ES-I3 (cell line): ENCODE data around the gene DUSP6.

Experiments used
- H3K36me3 ChIP-seq: 2 replicates; pipeline ENCODE4 v1.6.1; 2013; ENCODE audit warnings: mild to moderate bottlenecking, low read length, control low read depth, moderate library complexity; ENCODE audit not compliant: insufficient read depth
- H3K4me1 ChIP-seq: 2 replicates; pipeline ENCODE4 v1.6.1; 2013; ENCODE audit warnings: mild to moderate bottlenecking, control low read depth, low read length; ENCODE audit not compliant: insufficient read depth
- H3K9ac ChIP-seq: 2 replicates; pipeline ENCODE4 v1.6.1; 2013; ENCODE audit warnings: low read depth, mild to moderate bottlenecking, low read length, moderate library complexity
- H3K9me3 ChIP-seq: 2 replicates; pipeline ENCODE4 v1.6.1; 2013; ENCODE audit warnings: mild to moderate bottlenecking, low read length, moderate library complexity; ENCODE audit not compliant: control insufficient read depth, insufficient read depth

Gene DUSP6, protein sequence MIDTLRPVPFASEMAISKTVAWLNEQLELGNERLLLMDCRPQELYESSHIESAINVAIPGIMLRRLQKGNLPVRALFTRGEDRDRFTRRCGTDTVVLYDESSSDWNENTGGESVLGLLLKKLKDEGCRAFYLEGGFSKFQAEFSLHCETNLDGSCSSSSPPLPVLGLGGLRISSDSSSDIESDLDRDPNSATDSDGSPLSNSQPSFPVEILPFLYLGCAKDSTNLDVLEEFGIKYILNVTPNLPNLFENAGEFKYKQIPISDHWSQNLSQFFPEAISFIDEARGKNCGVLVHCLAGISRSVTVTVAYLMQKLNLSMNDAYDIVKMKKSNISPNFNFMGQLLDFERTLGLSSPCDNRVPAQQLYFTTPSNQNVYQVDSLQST

GRCh38 chr12:89352492-89353187 is at the start of gene DUSP6:
Gene DUSP6, minus strand, starts transcription at chr12:89352501. Its CDS starts 462 bp downstream, at chr12:89352039.
- H3K4me1 ChIP-seq = peaks cover 32% of the 10 kb centered on the region
- peak within 1 kb of the TSS; percentile 78 for H3K9ac ChIP-seq
- H3K36me3 ChIP-seq = peaks cover 9% of the 10 kb centered on the region; the same call in 1 of the 2 replicates
- no peaks in the 10 kb centered on the region for H3K9me3 ChIP-seq

GRCh38 chr12:89401433-89402058 is 49.2 kb upstream of the DUSP6 start:
- H3K9me3 ChIP-seq = no peaks in the 10 kb centered on the region
- no peak overlapping the region for H3K9ac ChIP-seq
- no peaks in the 10 kb centered on the region for H3K36me3 ChIP-seq
- H3K4me1 ChIP-seq = no peaks in the 10 kb centered on the region

DNA sequence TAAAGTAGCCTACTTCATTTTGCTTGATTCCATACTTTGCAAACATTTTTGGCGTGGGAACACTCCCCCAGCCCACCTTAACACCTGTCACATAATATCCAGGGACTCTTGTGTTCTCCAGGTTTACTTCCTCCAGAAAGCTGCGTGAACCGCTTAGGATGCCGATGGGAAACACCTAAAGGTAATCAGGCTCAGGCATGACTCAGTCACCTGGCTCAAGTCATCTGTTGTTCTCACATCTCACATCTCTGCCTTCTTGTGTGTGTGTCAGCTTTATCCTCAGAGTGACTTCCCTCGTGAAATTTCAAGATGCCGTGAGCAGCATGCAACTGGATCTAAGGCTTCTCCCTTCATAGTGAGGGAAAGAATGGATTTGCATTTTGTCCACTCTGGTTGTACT is 48.1 kb upstream of the DUSP6 start:
- H3K9ac ChIP-seq = no peak overlapping the region
- no peaks in the 10 kb centered on the region for H3K9me3 ChIP-seq
- H3K36me3 ChIP-seq = no peaks in the 10 kb centered on the region
- H3K4me1 ChIP-seq = no peaks in the 10 kb centered on the region

GRCh38 chr12:89395712-89396111 is 43.4 kb upstream of the DUSP6 start:
- H3K36me3 ChIP-seq = no peaks in the 10 kb centered on the region

GRCh38 chr12:89393551-89394121 is 41.3 kb upstream of the DUSP6 start:
- H3K4me1 ChIP-seq = no peaks in the 10 kb centered on the region
- no peak overlapping the region for H3K9ac ChIP-seq
- no peaks in the 10 kb centered on the region for H3K9me3 ChIP-seq
- no peaks in the 10 kb centered on the region for H3K36me3 ChIP-seq

More at GRCh38 chr12:89395712-89396111, 43.4 kb upstream of the DUSP6 start:
- H3K9ac ChIP-seq = no peak overlapping the region
- H3K4me1 ChIP-seq = no peaks in the 10 kb centered on the region
- H3K9me3 ChIP-seq = no peaks in the 10 kb centered on the region

DNA sequence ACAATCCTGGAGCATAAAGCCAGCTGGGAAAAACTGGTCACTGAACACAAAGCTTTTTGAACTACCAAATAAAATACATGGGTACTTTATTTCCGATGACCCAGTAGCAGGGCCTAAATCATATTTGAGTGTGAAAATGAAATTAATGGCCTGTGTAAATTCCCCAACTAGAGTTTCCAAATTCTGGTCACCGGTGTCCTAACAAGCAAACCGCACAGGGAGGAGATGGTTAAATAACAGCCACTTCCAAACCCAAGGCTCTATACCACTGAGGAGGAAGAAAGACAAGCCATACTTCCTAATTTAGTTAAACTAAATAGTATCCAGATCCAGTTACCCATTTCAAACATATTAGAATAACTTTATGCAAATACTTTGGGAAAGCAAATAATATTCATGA is 40.1 kb upstream of the DUSP6 start:
- H3K9ac ChIP-seq = no peak overlapping the region
- H3K4me1 ChIP-seq = no peaks in the 10 kb centered on the region

GRCh38 chr12:89391726-89392336 is 39.5 kb upstream of the DUSP6 start:
- H3K4me1 ChIP-seq = no peaks in the 10 kb centered on the region
- H3K9me3 ChIP-seq = no peaks in the 10 kb centered on the region
- H3K36me3 ChIP-seq = no peaks in the 10 kb centered on the region
- H3K9ac ChIP-seq = no peak overlapping the region

More for the DNA sequence above, 40.1 kb upstream of the DUSP6 start:
- Histone ChIP-seq H3K36me3 (no peaks in the 10 kb centered on the region), H3K9me3 (no peaks in the 10 kb centered on the region)

DNA sequence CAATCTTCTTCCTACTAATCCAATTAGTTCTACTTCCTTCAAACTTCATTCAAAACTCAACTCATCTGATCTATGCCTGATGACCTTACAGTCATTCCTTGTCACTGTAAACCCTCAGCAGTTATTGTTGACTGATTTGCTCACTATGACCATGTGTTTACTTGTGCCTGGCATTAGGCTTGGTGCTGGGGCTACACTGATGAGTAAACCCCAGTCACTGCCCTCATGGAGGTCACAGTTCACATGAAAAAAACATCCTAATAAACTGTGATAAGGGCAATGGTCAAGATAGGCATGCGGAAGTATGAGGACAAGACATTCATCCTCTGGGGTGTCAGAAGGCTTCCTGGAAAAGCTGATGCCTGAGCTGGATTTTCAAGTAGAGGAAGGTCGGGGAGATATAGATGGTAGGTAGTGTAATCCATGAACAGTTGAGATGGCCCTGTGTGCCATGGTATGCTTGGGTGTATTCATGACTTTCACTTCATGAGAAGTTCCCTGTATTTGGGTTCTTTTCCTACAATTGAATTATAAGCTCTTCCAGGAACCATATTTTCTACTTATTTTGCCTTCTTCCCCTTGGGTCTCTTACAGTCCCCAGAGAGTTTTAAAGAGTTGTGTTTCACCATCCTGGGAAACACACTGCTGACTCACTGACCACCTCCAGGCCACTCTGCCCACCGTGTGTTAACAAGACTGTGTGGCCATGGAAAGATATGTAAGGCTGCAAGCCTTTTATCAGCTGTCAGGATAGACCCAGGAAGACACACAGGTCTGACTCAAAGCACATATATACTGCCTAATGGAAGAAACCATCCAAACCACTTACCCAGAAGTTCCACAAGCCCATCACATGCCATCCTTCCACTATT is 38.7 kb upstream of the DUSP6 start:
- no peaks in the 10 kb centered on the region for H3K36me3 ChIP-seq
- no peak overlapping the region for H3K9ac ChIP-seq
- no peaks in the 10 kb centered on the region for H3K4me1 ChIP-seq
- H3K9me3 ChIP-seq = no peaks in the 10 kb centered on the region

DNA sequence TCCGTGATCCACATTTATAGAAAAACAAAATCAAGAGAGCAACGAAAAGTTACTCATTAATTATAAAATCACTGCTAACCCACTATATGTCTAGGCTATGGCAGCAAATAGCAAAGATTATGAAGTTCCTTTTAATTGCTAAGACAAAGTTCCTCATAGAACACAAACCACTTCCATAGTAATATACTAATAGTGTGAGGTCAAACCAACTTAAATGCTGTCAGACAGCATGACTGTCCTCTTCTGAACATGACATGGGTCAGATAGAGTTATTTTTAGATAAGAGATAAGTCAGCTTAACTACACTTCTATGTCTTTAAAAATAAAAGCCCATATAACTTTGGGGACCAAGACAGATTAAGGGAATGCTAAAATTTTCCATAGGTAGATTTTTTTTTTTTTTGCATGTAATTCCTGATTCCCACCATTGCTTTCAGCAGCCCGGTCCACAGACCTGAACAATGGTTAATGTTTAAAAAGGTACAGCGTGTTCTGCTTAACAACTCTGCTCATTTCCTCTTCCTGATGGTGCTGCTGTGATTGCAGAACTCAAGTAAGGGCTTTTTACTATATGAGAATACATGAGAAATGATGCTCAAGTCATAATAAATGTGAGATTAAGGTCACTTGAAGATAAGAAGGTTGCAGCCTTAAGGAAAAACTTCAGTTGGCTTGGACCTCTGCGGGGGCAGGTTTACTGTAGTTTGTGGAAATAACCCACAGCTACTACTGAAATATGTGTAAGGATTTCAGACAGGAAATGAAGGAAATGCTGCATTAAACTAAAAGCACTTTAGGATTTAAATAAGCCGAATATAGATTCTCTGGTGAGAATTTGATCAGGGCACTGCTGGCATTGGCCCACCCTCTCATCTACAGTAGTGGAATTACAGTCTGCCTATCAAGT is 37.7 kb upstream of the DUSP6 start:
- Histone ChIP-seq H3K9me3 (no peaks in the 10 kb centered on the region), H3K36me3 (no peaks in the 10 kb centered on the region), H3K9ac (no peak overlapping the region), H3K4me1 (no peaks in the 10 kb centered on the region)

GRCh38 chr12:89386138-89386537 is 33.8 kb upstream of the DUSP6 start:
- H3K4me1 ChIP-seq = peaks cover 15% of the 10 kb centered on the region; the same call in 1 of the 2 replicates
- no peaks in the 10 kb centered on the region for H3K36me3 ChIP-seq
- no peak overlapping the region for H3K9ac ChIP-seq
- H3K9me3 ChIP-seq = no peaks in the 10 kb centered on the region

- Histone ChIP-seq H3K9me3 (no peaks in the 10 kb centered on the region), H3K9ac (no peak overlapping the region), H3K4me1 (peaks cover 15% of the 10 kb centered on the region; the same call in 1 of the 2 replicates), H3K36me3 (no peaks in the 10 kb centered on the region)
These were observed 32.5 kb upstream of the DUSP6 start for GRCh38 chr12:89384807-89385206.

- no peak overlapping the region for H3K9ac ChIP-seq
- H3K36me3 ChIP-seq = no peaks in the 10 kb centered on the region
- no peaks in the 10 kb centered on the region for H3K9me3 ChIP-seq
- H3K4me1 ChIP-seq = peaks cover 15% of the 10 kb centered on the region; the same call in 1 of the 2 replicates
These were observed 31.9 kb upstream of the DUSP6 start for GRCh38 chr12:89384050-89384758.
